Mesodermal cell (in vitro differentiated cells): ENCODE results near the gene ENO3.
"Not testable (repeated sequence)": the region's sequence is repeated elsewhere in the genome, so short reads cannot be mapped to it uniquely, and the experiment has no call there.

Experiments
- H3K27ac ChIP-seq: 2 replicates; pipeline ENCODE4 v1.7.0; 2013; ENCODE audit warnings: mild to moderate bottlenecking, low read depth, low read length, moderate library complexity; ENCODE audit not compliant: severe bottlenecking
- H3K36me3 ChIP-seq: 2 replicates; pipeline ENCODE4 v1.7.1; 2013; ENCODE audit warnings: mild to moderate bottlenecking, low read length, moderate library complexity; ENCODE audit not compliant: control insufficient read depth, insufficient read depth
- H3K4me1 ChIP-seq: one replicate; pipeline ENCODE4 v1.7.1; 2013; ENCODE audit warnings: mild to moderate bottlenecking, low read length; ENCODE audit not compliant: insufficient read depth, control insufficient read depth, poor library complexity, severe bottlenecking
- H3K4me3 ChIP-seq: 2 replicates; pipeline ENCODE4 v1.7.0; 2013; ENCODE audit warnings: low read length, control low read depth, mild to moderate bottlenecking; ENCODE audit not compliant: insufficient read depth, poor library complexity, severe bottlenecking; ENCODE audit errors: extremely low read depth
- H3K9me3 ChIP-seq: 2 replicates; pipeline ENCODE4 v1.7.1; 2013; ENCODE audit warnings: mild to moderate bottlenecking, low read length, moderate library complexity; ENCODE audit not compliant: control insufficient read depth
- WGBS, 2 experiments: methylation state at CpG; one replicate each; pipeline ENCODE4 v1.1.5; 2013; ENCODE audit warnings: missing lambda C conversion rate in 2 of 2; ENCODE audit not compliant: insufficient coverage in 2 of 2; 5-methylcytosine and 5-hydroxymethylcytosine counted together

Gene ENO3

GRCh38 chr17:4920351-4921048 is 30.4 kb upstream of the ENO3 start:
- H3K27ac ChIP-seq: no peak overlapping the region
- H3K4me1 ChIP-seq: no peaks in the 10 kb centered on the region
- WGBS, 2 experiments: 99 to 100% methylated on average over 6 to 9 of the region's 10 CpGs
- H3K4me3 ChIP-seq: no peak overlapping the region
- H3K36me3 ChIP-seq: no peaks in the 10 kb centered on the region
- no peaks in the 10 kb centered on the region for H3K9me3 ChIP-seq

GRCh38 chr17:4921320-4921719 is 29.6 kb upstream of the ENO3 start:
- WGBS, 2 experiments: 79% methylated on average over 3 of the region's 4 CpGs; no CpG with 5 or more reads in 1 of the 2 experiments
- H3K9me3 ChIP-seq: no peaks in the 10 kb centered on the region
- H3K4me1 ChIP-seq: no peaks in the 10 kb centered on the region
- no peak overlapping the region for H3K4me3 ChIP-seq
- no peak overlapping the region for H3K27ac ChIP-seq
- H3K36me3 ChIP-seq: no peaks in the 10 kb centered on the region

- H3K4me3 ChIP-seq, H3K9me3 ChIP-seq, H3K36me3 ChIP-seq, H3K27ac ChIP-seq, H3K4me1 ChIP-seq: not testable (repeated sequence)
- WGBS, 2 experiments: 91% methylated on average over 20 to 23 of the region's 24 CpGs
These were observed 24.2 kb upstream of the ENO3 start for GRCh38 chr17:4926577-4927335.

- peaks cover 6% of the 10 kb centered on the region for H3K36me3 ChIP-seq
- H3K4me3 ChIP-seq: no peak overlapping the region
- WGBS, 2 experiments: 92 to 98% methylated on average over 14 to 15 of the region's 18 CpGs
- no peak overlapping the region for H3K27ac ChIP-seq
- H3K9me3 ChIP-seq: no peaks in the 10 kb centered on the region
- no peaks in the 10 kb centered on the region for H3K4me1 ChIP-seq
These were observed 22.0 kb upstream of the ENO3 start for GRCh38 chr17:4928881-4929280.

- WGBS, 2 experiments: 97 to 98% methylated on average over 6 to 9 of the region's 14 CpGs
- peaks cover 25% of the 10 kb centered on the region for H3K36me3 ChIP-seq
- no peak within 1 kb of the TSS for H3K27ac ChIP-seq
- H3K4me3 ChIP-seq: no peak within 1 kb of the TSS
- H3K4me1 ChIP-seq: no peaks in the 10 kb centered on the region
- no peaks in the 10 kb centered on the region for H3K9me3 ChIP-seq
These were observed 19.0 kb upstream of the ENO3 start, which contains the start of gene GP1BA for GRCh38 chr17:4931963-4932362. Gene GP1BA, plus strand, starts transcription at chr17:4932277. Its CDS starts 328 bp downstream, at chr17:4932605.

- 91 to 94% methylated on average over 12 of the region's 12 CpGs for whole genome bisulfite sequencing, 2 experiments
- Histone ChIP-seq H3K27ac (no peak overlapping the region), H3K4me3 (no peak overlapping the region), H3K36me3 (peaks cover 33% of the 10 kb centered on the region), H3K4me1 (no peaks in the 10 kb centered on the region), H3K9me3 (no peaks in the 10 kb centered on the region)
These were observed 18.2 kb upstream of the ENO3 start for GRCh38 chr17:4932756-4933155.

- peaks cover 39% of the 10 kb centered on the region for H3K36me3 ChIP-seq
- H3K4me3 ChIP-seq: no peak overlapping the region
- no peak overlapping the region for H3K27ac ChIP-seq
- no peaks in the 10 kb centered on the region for H3K9me3 ChIP-seq
- WGBS, 2 experiments: 96 to 100% methylated on average over 3 to 7 of the region's 16 CpGs
- peaks cover 1% of the 10 kb centered on the region for H3K4me1 ChIP-seq
These were observed 17.3 kb upstream of the ENO3 start for GRCh38 chr17:4933646-4934045.

GRCh38 chr17:4934173-4934979 is 16.5 kb upstream of the ENO3 start:
- Histone ChIP-seq H3K9me3 (no peaks in the 10 kb centered on the region), H3K4me1 (peaks cover 5% of the 10 kb centered on the region), H3K4me3 (no peak overlapping the region), H3K27ac (peak overlapping the region; percentile 37), H3K36me3 (peaks cover 39% of the 10 kb centered on the region)
- 45 to 67% methylated on average over 10 to 12 of the region's 14 CpGs for WGBS, 2 experiments

- no peak overlapping the region for H3K4me3 ChIP-seq
- H3K4me1 ChIP-seq: peaks cover 5% of the 10 kb centered on the region
- peaks cover 39% of the 10 kb centered on the region for H3K36me3 ChIP-seq
- no peak overlapping the region for H3K27ac ChIP-seq
- no peaks in the 10 kb centered on the region for H3K9me3 ChIP-seq
These were observed 15.3 kb upstream of the ENO3 start for GRCh38 chr17:4935650-4936049.

- H3K4me3 ChIP-seq: no peak overlapping the region
- peaks cover 9% of the 10 kb centered on the region for H3K4me1 ChIP-seq
- no peak overlapping the region for H3K27ac ChIP-seq
- 96 to 97% methylated on average over 3 of the region's 3 CpGs for WGBS, 2 experiments
- H3K36me3 ChIP-seq: peaks cover 35% of the 10 kb centered on the region
- H3K9me3 ChIP-seq: no peaks in the 10 kb centered on the region
These were observed 14.5 kb upstream of the ENO3 start for GRCh38 chr17:4936436-4936835.
